Measurements from ENCODE around the gene GSDME.

The GSDME gene

GRCh38 chr7:24652251-24652939 is 104.9 kb downstream of the GSDME start:
- DNase-seq (ENCODE audit: low read depth) = no peak

Measured in stimulated activated CD8-positive, alpha-beta memory T cell treated with anti-CD3 and anti-CD28 coated beads, Interleukin-15, amount 100 ng/mL, for 1 hour (primary cell).